Hematopoietic multipotent progenitor cell (in vitro differentiated cells): ENCODE data around the gene UNK. TPM values are rescaled to one million over a fixed set of nuclear protein-coding genes. Genes with fewer than 3 reads are reported as not detected.
"Not testable (repeated sequence)": the region's sequence is repeated elsewhere in the genome, so short reads cannot be mapped to it uniquely, and the experiment has no call there.

ENCODE experiments used
- DNase-seq, 3 donors: peaks; one replicate each; pipeline ENCODE4 v3.0.0-alpha.2; 2011 to 2015; ENCODE audit warnings: low read depth in 2 of 3, low spot score in 2 of 3
- total RNA-seq: library from RNA; depleted of rRNA; stranded (reverse); fragments of >200 nt; gene quantifications from one replicate; pipeline ENCODE4 v1.2.3, GENCODE V29; 2012

The UNK gene
- total RNA-seq, 1 donor = 34.7 TPM

- no peak for DNase-seq
These were observed 6.6 kb downstream of the UNK start for GRCh38 chr17:75791254-75791653.

- no peak for DNase-seq
These were observed 8.9 kb downstream of the UNK start for GRCh38 chr17:75793460-75793859.

- no peak for DNase-seq
These were observed 11.4 kb downstream of the UNK start for GRCh38 chr17:75795820-75796607.

GRCh38 chr17:75799402-75799801 lies 14.8 kb downstream of the UNK start:
- no peak for DNase-seq

- no peak for DNase-seq
These were observed 19.3 kb downstream of the UNK start for GRCh38 chr17:75803883-75804282.

- DNase-seq = no peak
These were observed 22.4 kb downstream of the UNK start for GRCh38 chr17:75806822-75807500.

- no peak for DNase-seq
These were observed 23.3 kb downstream of the UNK start for GRCh38 chr17:75807861-75808260.

- DNase-seq = no peak
These were observed 23.9 kb downstream of the UNK start for GRCh38 chr17:75808549-75808904.

- DNase-seq = no peak
These were observed 24.5 kb downstream of the UNK start for GRCh38 chr17:75808905-75809621.

- DNase-seq = no peak
These were observed 25.1 kb downstream of the UNK start for GRCh38 chr17:75809631-75810111.

- no peak for DNase-seq
These were observed 25.6 kb downstream of the UNK start for GRCh38 chr17:75810216-75810615.

GRCh38 chr17:75810756-75811155 lies 26.1 kb downstream of the UNK start:
- not testable (repeated sequence) for DNase-seq

GRCh38 chr17:75811174-75811573 lies 26.6 kb downstream of the UNK start:
- DNase-seq = no peak

- DNase-seq = no peak
These were observed 27.7 kb downstream of the UNK start for GRCh38 chr17:75812096-75813013.

- DNase-seq = no peak
These were observed 28.7 kb downstream of the UNK start for GRCh38 chr17:75813081-75814020.

GRCh38 chr17:75814021-75814395 lies 29.4 kb downstream of the UNK start:
- no peak for DNase-seq

- no peak for DNase-seq
These were observed 30.3 kb downstream of the UNK start for GRCh38 chr17:75814900-75815373.

GRCh38 chr17:75815399-75815798 lies 30.8 kb downstream of the UNK start:
- DNase-seq = no peak

GRCh38 chr17:75816693-75817092 lies 32.1 kb downstream of the UNK start:
- DNase-seq = no peak
